ENCODE measurements around the gene GRIA4.

Gene GRIA4

GRCh38 chr11:105793092-105793491, 183.2 kb downstream of the GRIA4 start:
- DNase-seq = no peak

- DNase-seq = no peak
Observed at GRCh38 chr11:105799263-105799662, 189.4 kb downstream of the GRIA4 start.

GRCh38 chr11:105799728-105800462, 190.0 kb downstream of the GRIA4 start:
- DNase-seq = no peak

- DNase-seq = no peak
Observed at GRCh38 chr11:105802390-105802789, 192.5 kb downstream of the GRIA4 start.

- no peak for DNase-seq
Observed at GRCh38 chr11:105811242-105811641, 201.4 kb downstream of the GRIA4 start.

- no peak for DNase-seq
Observed at GRCh38 chr11:105821372-105821771, 211.5 kb downstream of the GRIA4 start.

- no peak for DNase-seq
Observed at GRCh38 chr11:105821781-105822180, 211.9 kb downstream of the GRIA4 start.

GRCh38 chr11:105823495-105824033, 213.7 kb downstream of the GRIA4 start:
- no peak for DNase-seq

GRCh38 chr11:105824457-105825013, 214.7 kb downstream of the GRIA4 start:
- DNase-seq = no peak

GRCh38 chr11:105825141-105825540, 215.3 kb downstream of the GRIA4 start:
- DNase-seq = no peak

GRCh38 chr11:105827906-105828305, 218.0 kb downstream of the GRIA4 start:
- DNase-seq = no peak

- no peak for DNase-seq
Observed at GRCh38 chr11:105829084-105829483, 219.2 kb downstream of the GRIA4 start.

- DNase-seq = no peak
Observed at GRCh38 chr11:105834461-105834860, 224.6 kb downstream of the GRIA4 start.

- DNase-seq = no peak
Observed at GRCh38 chr11:105838668-105839384, 229.0 kb downstream of the GRIA4 start.

- DNase-seq = no peak
Observed at GRCh38 chr11:105840391-105840790, 230.5 kb downstream of the GRIA4 start.

- DNase-seq = no peak
Observed at GRCh38 chr11:105852403-105852802, 242.5 kb downstream of the GRIA4 start.

GRCh38 chr11:105854269-105854668, 244.4 kb downstream of the GRIA4 start:
- no peak for DNase-seq

- no peak for DNase-seq
Observed at GRCh38 chr11:105856954-105857353, 247.1 kb downstream of the GRIA4 start.

- no peak for DNase-seq
Observed at GRCh38 chr11:105857728-105858127, 247.9 kb downstream of the GRIA4 start.

GRCh38 chr11:105858841-105859240, 249.0 kb downstream of the GRIA4 start:
- no peak for DNase-seq

GRCh38 chr11:105860105-105860504, 250.2 kb downstream of the GRIA4 start:
- DNase-seq = no peak

GRCh38 chr11:105861225-105861624, 251.4 kb downstream of the GRIA4 start:
- no peak for DNase-seq

- no peak for DNase-seq
Observed at GRCh38 chr11:105862736-105863367, 253.0 kb downstream of the GRIA4 start.

All from stimulated activated naive CD4-positive, alpha-beta T cell treated with Interleukin-2 at 50 U/mL for 16 hours (primary cell).